Measurements from ENCODE around the gene DSC3. TPM values are rescaled to one million over a fixed set of nuclear protein-coding genes. Genes with fewer than 3 reads are reported as not detected.

Gene DSC3
- polyA plus RNA-seq, 2 of the 4 experiments (the other 2 are of a cell fraction), result 0.76 to 2.2 TPM

GRCh38 chr18:30940952-30941539 is 101.5 kb downstream of the DSC3 start:
- DNase-seq (ENCODE audit: low read depth in 1 of 2, low spot score in 1 of 2) (no peak), FAIRE-seq (no peak), ATAC-seq (no peak)
- no peak overlapping the region for H3K4me2 ChIP-seq
- no peak overlapping the region for H3K27ac ChIP-seq
- no peak overlapping the region for H3K4me3 ChIP-seq
- ChIA-PET CTCF (no interaction called here), POLR2A (no interaction called here)
- no peak for TF ChIP-seq REST (IDR thresholded peaks at IDR 0.05)
- TF ChIP-seq PBX3 (IDR thresholded peaks at IDR 0.05), result no peak
- no peak for TF ChIP-seq MYC (IDR thresholded peaks at IDR 0.05; ENCODE audit: borderline replicate concordance, low read length)
- TF ChIP-seq HOXB13 (CRISPR knock-in tag; IDR thresholded peaks at IDR 0.05; ENCODE audit: low read depth), result no peak
- TF ChIP-seq HES2 (IDR thresholded peaks at IDR 0.05), result no peak
- TF ChIP-seq, protein P1, sequence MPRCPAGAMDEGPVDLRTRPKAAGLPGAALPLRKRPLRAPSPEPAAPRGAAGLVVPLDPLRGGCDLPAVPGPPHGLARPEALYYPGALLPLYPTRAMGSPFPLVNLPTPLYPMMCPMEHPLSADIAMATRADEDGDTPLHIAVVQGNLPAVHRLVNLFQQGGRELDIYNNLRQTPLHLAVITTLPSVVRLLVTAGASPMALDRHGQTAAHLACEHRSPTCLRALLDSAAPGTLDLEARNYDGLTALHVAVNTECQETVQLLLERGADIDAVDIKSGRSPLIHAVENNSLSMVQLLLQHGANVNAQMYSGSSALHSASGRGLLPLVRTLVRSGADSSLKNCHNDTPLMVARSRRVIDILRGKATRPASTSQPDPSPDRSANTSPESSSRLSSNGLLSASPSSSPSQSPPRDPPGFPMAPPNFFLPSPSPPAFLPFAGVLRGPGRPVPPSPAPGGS (IDR thresholded peaks at IDR 0.05), result no peak
- no peak for TF ChIP-seq CHD2 (IDR thresholded peaks at IDR 0.05; ENCODE audit: low read length, partially characterized antibody)
- no peak for TF ChIP-seq TFCP2L1 (CRISPR knock-in tag; IDR thresholded peaks at IDR 0.05)
- no peak for TF ChIP-seq HOXA7 (CRISPR knock-in tag; IDR thresholded peaks at IDR 0.05)
- TF ChIP-seq, protein P2, sequence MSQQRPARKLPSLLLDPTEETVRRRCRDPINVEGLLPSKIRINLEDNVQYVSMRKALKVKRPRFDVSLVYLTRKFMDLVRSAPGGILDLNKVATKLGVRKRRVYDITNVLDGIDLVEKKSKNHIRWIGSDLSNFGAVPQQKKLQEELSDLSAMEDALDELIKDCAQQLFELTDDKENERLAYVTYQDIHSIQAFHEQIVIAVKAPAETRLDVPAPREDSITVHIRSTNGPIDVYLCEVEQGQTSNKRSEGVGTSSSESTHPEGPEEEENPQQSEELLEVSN (IDR thresholded peaks at IDR 0.05; ENCODE audit: borderline replicate concordance, low read depth), result no peak
- no peak for TF ChIP-seq EHMT2 (IDR thresholded peaks at IDR 0.05; ENCODE audit: low read depth)
- no peak for TF ChIP-seq SMC3 (IDR thresholded peaks at IDR 0.05)
- no peak for TF ChIP-seq NFE2L2 (conservative IDR thresholded peaks at IDR 0.05; ENCODE audit: low read length)
- no peak for TF ChIP-seq ESRRA (IDR thresholded peaks at IDR 0.05; ENCODE audit: borderline replicate concordance, low read length)
- TF ChIP-seq RNF2 (IDR thresholded peaks at IDR 0.05; ENCODE audit: borderline replicate concordance, low read depth), result no peak
- TF ChIP-seq FOSL2 (IDR thresholded peaks at IDR 0.05), result no peak
- TF ChIP-seq FOSL2 (CRISPR knock-in tag; IDR thresholded peaks at IDR 0.05), result no peak
- no peak for TF ChIP-seq POLR2A (IDR thresholded peaks at IDR 0.05; ENCODE audit: low read length)
- TF ChIP-seq CBX2 (IDR thresholded peaks at IDR 0.05; ENCODE audit: borderline replicate concordance, low read depth), result no peak
- no peak for TF ChIP-seq RFX5 (IDR thresholded peaks at IDR 0.05)
- no peak for TF ChIP-seq JUN (IDR thresholded peaks at IDR 0.05)
- no peaks in the 10 kb centered on the region for H3K4me1 ChIP-seq
- H3K9me3 ChIP-seq, result no peaks in the 10 kb centered on the region

Small RNAs within 50 kb of the gene (small RNA-seq; reads per million reads assigned to genes)
- 0 reads per million in 6 experiments for gene RNU6-857P

Other genes with a start within 250 kb of the DSC3 start
- 1.9 and 2.0 TPM in 2 replicates for gene DSC2, start 59.7 kb upstream of the DSC3 start, polyA plus RNA-seq (2011; rRNA removed)
- gene DSC2, start 59.7 kb upstream of the DSC3 start, polyA plus RNA-seq (2017; fragmentation: RNase III; extraction: RNeasy Plus Mini Kit Qiagen cat#74134 plus additional on column Dnase treatment), result 0.63 to 0.87 TPM (median 0.73 TPM) in 3 replicates
- gene DSC1, start 120.1 kb upstream of the DSC3 start, polyA plus RNA-seq (2011; rRNA removed), result not detected in 2 replicates
- gene DSC1, start 120.1 kb upstream of the DSC3 start, polyA plus RNA-seq (2017; fragmentation: RNase III; extraction: RNeasy Plus Mini Kit Qiagen cat#74134 plus additional on column Dnase treatment), result not detected in 3 replicates